ENCODE measurements around the gene HERC5.
"Not testable (repeated sequence)": the region's sequence is repeated elsewhere in the genome, so short reads cannot be mapped to it uniquely, and the experiment has no call there.

The HERC5 gene

DNA sequence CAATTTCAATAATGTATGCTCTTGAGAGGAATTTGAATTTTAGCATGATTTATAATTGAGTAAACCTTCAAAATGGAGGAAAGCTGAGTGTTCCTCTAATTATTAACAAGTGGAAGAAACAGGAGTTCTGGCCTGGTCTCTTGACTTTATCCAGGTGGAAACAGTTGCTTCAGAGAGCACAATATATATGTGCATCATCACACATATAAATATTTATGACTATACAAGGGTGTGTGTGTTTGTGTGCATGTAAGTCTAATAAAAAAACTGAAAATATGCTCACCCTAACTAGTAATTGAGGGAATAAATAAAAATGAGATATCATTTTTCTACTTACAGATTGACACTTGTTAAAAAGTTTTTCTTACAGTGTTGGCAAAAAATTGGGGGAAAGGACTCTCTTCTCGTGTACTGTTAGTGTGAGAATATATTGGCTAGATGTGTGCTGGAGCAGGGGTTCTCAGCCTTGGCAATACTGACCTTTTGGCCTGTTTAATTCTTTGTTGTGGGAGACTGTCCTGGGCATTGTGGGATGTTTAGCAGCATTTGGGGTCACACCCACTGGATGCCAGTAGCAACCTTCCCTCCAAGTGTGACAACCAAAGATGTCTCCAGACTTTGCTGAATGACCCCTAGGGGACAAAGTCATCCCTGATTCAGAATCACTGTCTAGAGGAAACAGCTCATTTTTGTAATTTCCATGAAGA lies 20.8 kb upstream of the HERC5 start:
- no peak for TF ChIP-seq CTCF (IDR thresholded peaks at IDR 0.05; ENCODE audit: control insufficient read depth, insufficient read depth, low read depth, low read length, missing control alignments)
- no peak for DNase-seq (ENCODE audit: low read depth)
- no peak overlapping the region for H3K4me3 ChIP-seq (ENCODE audit: control insufficient read depth, low read depth, low read length)

DNA sequence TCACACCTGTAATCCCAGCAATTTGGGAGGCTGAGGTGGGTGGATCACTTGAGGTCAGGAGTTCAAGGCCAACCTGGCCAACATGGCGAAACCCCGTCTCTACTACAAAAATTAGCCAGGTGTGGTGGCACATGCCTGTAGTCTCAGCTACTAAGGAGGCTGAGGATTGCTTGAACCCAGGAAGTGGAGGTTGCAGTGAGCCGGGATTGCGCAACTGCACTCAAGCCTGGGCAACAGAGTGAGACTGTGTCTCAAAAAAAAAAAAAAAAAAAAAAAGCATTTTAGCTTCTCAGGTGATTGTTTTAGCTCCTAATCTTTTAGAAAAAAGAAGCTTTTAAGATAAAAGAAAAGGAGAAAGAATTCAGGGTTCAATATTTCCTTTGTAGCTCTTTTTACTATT lies 19.0 kb upstream of the HERC5 start:
- H3K4me3 ChIP-seq (ENCODE audit: control insufficient read depth, low read depth, low read length); DNase-seq (ENCODE audit: low read depth): not testable (repeated sequence)

DNA sequence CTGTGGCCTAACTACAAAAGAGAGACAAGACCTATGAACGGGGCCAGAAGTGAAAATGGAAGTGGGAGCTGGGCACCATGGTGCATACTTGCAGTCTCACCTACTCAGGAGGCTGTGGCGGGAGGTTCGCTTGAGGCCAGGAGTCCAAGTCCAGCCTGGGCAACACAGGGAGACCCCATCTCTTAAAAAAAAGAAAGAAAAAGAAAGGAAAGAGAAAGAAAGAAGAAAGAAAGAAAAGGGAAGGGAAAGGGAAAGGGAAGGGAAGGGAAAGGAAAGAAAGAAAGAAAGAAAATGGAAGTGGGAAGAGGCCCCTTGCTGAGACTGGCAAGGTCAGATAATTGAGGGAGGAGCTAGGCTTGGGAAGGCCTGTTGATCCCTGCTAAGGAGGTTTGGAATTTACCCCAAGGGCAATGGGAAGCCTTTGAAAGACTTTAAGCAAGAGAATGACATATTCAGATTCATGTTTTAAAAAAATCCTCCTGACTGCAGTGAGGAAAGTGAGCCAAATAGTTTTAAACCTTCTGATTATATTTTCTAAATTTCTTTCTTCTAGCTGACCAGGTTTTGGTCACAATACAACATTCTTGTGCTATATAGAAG lies 17.7 kb upstream of the HERC5 start:
- no peak overlapping the region for H3K4me3 ChIP-seq (ENCODE audit: control insufficient read depth, low read depth, low read length)
- no peak for TF ChIP-seq CTCF (IDR thresholded peaks at IDR 0.05; ENCODE audit: control insufficient read depth, insufficient read depth, low read depth, low read length, missing control alignments)
- DNase-seq (ENCODE audit: low read depth): peak; percentile 1

DNA sequence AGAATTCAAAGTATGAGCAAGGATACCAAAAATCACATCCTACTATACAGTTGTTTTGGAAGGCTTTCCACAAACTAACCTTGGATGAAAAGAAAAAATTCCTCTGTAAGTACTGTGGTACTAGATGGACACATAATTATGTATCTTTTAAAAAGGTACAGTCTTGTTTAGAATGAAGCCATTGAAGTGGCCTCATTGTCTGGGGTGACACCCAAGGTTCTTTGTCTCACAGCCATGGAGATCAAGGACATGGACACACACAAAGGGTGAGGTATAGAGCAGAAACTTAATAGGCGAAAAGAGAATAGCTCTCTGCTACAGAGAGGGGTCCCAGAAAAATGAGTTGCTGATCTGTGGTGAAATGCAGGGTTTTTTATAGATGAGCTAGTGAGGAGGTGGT lies 16.8 kb upstream of the HERC5 start:
- no peak for TF ChIP-seq CTCF (IDR thresholded peaks at IDR 0.05; ENCODE audit: control insufficient read depth, insufficient read depth, low read depth, low read length, missing control alignments)
- no peak for DNase-seq (ENCODE audit: low read depth)
- H3K4me3 ChIP-seq (ENCODE audit: control insufficient read depth, low read depth, low read length): no peak overlapping the region

- H3K4me3 ChIP-seq (ENCODE audit: control insufficient read depth, low read depth, low read length): no peak overlapping the region
- no peak for DNase-seq (ENCODE audit: low read depth)
- no peak for TF ChIP-seq CTCF (IDR thresholded peaks at IDR 0.05; ENCODE audit: control insufficient read depth, insufficient read depth, low read depth, low read length, missing control alignments)
These were observed 15.2 kb upstream of the HERC5 start for GRCh38 chr4:88441696-88442095.

GRCh38 chr4:88442689-88443191 lies 14.2 kb upstream of the HERC5 start:
- no peak overlapping the region for H3K4me3 ChIP-seq (ENCODE audit: control insufficient read depth, low read depth, low read length)

More at GRCh38 chr4:88442689-88443191, 14.2 kb upstream of the HERC5 start:
- DNase-seq (ENCODE audit: low read depth): no peak
- TF ChIP-seq CTCF (IDR thresholded peaks at IDR 0.05; ENCODE audit: control insufficient read depth, insufficient read depth, low read depth, low read length, missing control alignments): no peak

Measured in AG09309 (cell line).